GM21515 (cell line): Measurements from ENCODE around the gene SFSWAP.
"Not testable (repeated sequence)": the region's sequence is repeated elsewhere in the genome, so short reads cannot be mapped to it uniquely, and the experiment has no call there.

Experiments used
- ATAC-seq: cut with Tn5 transposase; IDR thresholded peaks from one replicate; pipeline ENCODE4 v1.9.1; 2021; ENCODE audit not compliant: unreplicated experiment

The SFSWAP gene

DNA sequence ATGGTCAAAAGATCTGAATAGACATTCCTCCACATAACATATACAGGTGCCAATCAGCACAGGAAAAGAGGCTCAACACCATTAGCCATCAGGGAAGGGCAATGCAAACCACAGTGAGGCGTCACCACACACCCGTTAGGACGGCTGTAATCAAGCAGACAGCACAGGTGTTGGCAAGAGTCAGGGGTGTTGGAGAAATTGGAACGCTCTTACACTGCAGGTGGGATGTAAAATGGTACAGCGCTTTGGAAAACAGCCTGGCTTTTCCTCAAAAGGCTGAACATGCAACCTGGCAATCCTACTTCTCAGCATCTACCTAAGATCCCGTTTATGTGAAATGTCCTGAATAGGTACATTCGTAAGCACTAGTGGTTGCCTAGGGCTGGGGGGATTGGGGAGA, 95.8 kb downstream of the SFSWAP start:
- no peak for ATAC-seq

GRCh38 chr12:131808744-131809371, 98.0 kb downstream of the SFSWAP start:
- ATAC-seq = peak; percentile 56

GRCh38 chr12:131809476-131810254, 98.8 kb downstream of the SFSWAP start:
- ATAC-seq = not testable (repeated sequence)

GRCh38 chr12:131810726-131811125, 99.8 kb downstream of the SFSWAP start:
- no peak for ATAC-seq

DNA sequence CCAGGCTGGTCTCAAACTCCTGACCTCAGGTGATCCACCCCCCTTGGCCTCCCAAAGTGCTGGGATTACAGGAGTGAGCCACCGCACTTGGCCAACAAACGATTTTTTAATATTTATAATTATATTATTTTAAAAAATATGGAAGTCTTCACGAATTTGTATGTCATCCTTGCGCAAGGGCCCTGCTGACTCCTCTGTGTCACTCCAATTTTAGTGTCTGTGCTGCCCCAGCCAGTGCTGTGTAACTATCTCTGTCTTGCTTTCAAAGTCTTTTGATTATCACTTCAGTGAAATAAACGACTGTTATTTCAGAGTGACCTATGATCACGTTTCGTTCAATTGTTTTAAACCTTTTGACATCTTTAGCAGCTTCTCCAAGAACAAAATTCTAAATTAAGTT, 104.2 kb downstream of the SFSWAP start:
- ATAC-seq = no peak

DNA sequence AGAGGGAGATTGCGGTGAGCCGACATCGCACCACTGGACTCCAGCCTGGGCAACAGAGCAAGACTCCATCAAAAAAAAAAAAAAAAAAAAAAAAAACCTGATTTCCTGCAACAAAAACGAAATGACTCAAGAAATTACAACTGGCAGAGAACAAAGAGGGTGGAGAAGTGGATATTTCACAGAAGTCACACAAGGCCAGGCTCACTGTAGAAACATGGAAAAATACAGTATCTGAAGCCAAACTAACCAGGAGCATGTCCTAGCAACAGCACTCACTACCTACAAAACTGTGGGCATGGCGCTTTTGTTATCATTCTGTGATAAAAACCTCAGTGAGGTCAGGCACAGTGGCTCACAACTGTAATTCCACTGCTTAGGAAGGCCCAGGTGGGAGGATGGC, 105.6 kb downstream of the SFSWAP start:
- no peak for ATAC-seq

DNA sequence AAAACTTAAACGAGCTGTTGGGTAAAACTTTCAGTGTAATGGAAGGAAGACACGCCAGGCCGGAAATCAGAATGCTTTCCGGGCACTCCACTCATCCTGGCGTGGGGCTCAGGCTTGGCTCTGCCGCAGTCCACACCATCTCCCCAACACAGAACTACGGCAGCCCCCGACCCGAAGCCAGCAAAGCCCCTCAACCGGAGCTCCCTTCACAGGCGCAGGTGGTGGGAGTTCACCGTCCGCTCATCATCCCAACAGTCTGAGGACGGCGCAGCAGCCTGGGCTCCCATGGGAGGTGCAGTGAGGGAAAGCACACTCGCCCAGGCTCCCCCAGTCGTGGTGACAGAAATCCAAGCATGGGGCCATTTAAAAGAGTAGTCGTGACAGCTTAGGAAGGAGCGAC, 106.4 kb downstream of the SFSWAP start:
- ATAC-seq = no peak

DNA sequence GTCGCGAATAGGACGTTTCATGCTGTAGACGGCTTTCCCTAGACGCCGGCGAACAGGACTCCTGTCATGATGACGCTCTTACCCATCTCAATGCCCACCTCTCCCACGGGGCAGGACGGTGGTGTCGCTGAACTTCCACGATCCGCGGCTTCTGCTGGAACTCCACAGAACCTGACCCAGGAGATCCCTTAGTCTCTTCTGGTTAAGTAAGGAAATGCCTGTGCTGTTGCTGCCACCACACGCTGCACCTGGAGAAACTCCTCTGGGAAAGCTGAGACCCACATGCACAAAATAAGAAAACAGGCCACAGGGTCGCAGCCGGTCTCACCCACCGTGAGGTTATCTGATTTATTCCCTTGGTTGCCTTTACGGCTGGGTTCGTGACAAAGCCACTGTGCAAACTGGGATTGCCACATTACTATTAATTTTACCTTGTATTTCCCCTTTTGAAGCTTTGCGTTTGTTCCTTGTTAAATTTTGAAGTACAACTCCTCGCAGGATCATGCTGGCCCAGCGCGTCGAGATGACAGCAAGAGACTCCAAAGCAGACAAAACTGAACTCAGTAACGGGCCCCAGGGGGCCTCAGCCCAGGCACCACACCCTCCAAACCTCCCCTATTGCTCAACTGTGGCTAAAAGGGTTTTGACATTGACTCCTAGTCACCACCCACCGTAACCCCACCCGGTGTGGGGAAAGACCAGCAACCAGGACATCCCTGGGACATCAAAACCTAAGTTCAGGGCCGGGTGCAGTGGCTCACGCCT, 108.1 kb downstream of the SFSWAP start:
- no peak for ATAC-seq

DNA sequence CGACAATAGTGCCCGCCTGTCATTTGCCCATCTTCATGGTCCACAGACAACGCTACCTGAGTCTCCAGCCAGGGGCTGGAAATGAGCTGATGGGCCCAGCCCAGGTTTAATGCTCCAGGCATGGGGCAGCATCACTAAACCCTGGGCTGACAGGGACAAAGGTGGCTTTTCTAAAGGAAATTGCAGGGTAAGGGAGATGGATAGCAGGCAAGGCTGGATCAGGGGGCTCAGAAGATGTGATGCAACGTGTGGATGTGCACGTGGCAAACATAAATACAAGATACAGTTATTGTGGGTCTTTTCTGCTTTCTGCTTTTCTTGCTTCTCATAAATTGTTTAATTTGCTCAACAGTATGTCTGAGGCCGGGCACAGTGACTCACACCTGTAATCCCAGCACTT, 113.6 kb downstream of the SFSWAP start:
- ATAC-seq = no peak

- no peak for ATAC-seq
Measured at GRCh38 chr12:131825146-131825892, 114.4 kb downstream of the SFSWAP start.

GRCh38 chr12:131826097-131826928, 115.4 kb downstream of the SFSWAP start:
- no peak for ATAC-seq

- ATAC-seq = peak; percentile 55
Measured at GRCh38 chr12:131827961-131828534, 117.2 kb downstream of the SFSWAP start, which contains the start of gene MMP17. Gene MMP17, plus strand, starts transcription at chr12:131828393. Its CDS starts 102 bp downstream, at chr12:131828495.

DNA sequence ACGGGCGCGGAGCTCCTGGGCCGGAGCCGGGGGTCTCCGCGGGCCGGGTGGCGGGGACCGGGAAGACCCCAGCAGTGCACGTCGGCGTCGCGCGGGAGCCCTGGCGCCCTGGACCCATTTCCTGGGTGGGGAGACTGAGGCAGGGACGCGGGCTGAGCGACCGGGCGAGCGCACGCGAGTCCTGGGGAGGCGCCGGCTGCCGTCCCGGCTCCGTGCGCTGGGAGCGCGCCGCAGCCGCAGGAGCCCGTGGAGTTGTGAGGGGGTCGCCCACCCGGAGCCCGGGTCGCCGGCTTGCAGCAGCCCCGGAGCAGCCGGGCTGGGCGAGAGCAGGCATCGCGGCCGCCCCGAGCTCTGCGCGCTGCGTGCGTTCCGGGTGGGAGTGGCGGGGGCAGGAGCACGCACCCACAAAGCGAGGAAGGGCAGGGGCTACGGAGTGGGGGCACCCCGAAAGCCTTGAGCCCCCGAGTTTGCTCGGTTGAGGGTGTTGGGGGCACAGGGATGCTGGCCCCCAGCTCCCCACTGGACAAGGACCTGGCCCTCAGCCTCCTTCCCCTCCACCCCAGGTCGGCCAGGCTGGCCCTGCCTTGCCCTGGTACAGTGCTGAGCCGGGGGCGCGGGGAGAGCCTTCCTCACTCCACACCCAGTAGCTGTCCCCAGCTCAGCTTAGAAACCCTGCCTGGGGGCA, 117.9 kb downstream of the SFSWAP start:
- ATAC-seq = no peak

GRCh38 chr12:131829356-131829747, 118.5 kb downstream of the SFSWAP start:
- no peak for ATAC-seq

DNA sequence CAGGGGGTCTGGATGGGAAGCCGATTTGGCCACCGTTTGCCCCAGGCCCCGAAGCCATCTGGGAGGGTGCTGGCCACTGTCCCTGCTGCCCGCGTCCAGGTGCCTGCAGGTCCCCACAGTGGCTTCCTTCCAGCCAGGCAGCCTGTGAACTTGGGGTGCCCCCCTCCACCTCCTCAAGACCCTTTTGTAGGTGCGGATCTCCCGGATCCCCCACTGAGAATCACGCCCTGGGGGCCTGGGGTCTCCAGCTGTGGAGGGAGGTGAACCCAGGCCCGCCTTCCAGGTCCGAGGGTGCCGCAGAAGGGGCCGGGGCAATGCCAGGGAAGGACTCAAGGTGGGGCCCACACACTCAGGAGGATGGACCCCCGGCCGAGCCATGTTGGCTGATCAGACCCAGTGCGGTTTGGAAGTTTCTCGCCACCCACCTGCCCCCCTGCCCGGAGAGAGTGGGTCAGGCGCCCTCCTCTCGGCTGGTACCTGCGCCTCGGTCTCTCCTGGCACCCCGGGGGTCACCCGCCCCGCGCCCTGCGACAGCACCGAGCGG, 119.0 kb downstream of the SFSWAP start:
- no peak for ATAC-seq

DNA sequence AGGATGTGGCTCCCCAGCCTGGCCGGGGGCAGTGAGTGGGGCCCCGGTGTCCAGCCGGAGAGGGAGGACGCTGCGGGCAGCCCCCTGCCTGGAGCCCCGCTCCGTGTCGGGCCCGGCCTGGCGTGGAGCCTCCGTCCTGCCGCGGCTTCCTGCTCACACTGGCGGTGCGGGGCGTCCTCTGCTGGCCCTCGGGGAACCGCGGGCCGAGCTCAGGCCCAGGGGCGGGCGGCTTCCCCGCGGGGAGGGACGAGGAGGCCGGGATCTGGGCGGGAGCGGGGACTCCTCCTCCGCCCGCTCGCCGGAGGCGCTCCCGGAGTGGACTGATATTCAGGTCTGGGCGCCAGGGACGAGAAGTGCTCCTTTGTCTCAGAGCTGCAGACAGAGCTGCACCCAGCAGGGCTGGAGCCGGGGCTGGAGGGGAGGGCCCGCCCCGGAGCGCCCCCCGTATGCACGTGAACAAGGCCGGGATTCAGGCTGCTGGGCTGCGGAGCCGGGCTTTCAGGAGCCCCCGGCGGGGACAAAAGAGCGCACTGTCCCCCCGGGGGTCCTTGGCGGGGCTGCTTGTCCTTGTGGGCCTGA, 119.5 kb downstream of the SFSWAP start:
- ATAC-seq = peak; percentile 38

GRCh38 chr12:131830914-131831571, 120.2 kb downstream of the SFSWAP start:
- ATAC-seq = no peak

DNA sequence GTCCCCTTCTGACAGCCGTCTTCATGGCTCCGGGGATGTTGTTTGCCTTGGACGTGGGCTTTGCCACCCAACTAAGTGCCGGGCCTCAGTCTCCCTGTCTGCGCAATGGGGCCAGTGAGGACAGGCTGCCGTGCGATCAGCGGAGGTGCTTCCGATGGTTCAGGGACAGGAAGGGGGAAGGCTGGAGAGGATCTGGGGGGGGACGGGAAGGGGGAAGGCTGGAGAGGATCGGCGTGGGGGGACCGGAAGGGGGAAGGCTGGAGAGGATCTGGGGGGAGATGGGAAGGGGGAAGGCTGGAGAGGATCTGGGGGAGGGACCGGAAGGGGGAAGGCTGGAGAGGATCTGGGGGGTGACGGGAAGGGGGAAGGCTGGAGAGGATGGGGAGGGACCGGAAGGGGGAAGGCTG, 120.7 kb downstream of the SFSWAP start:
- no peak for ATAC-seq
